ENCODE data around the gene STC2. TPM values are rescaled to one million over a fixed set of nuclear protein-coding genes. Genes with fewer than 3 reads are reported as not detected.

The STC2 gene
- total RNA-seq, 2 experiments from 2014 or later, result not detected

- Histone ChIP-seq H3K79me2 (ENCODE audit: insufficient read depth, low read depth, low read length) (no peaks in the 10 kb centered on the region), H2AFZ (ENCODE audit: low read length) (no peak overlapping the region), H3K9me2 (ENCODE audit: insufficient read depth, low read length) (no peaks in the 10 kb centered on the region), H4K20me1 (ENCODE audit: insufficient read depth, low read length) (no peaks in the 10 kb centered on the region), H3K4me1 (ENCODE audit: insufficient read depth, low read length, poor library complexity, severe bottlenecking) (no peaks in the 10 kb centered on the region), H3K27ac (ENCODE audit: low read depth, low read length, poor library complexity, severe bottlenecking) (no peak overlapping the region), H3K9me3 (ENCODE audit: low read length) (no peaks in the 10 kb centered on the region), H3K4me2 (ENCODE audit: low read length) (no peak overlapping the region), H3K36me3 (ENCODE audit: insufficient read depth, low read length) (no peaks in the 10 kb centered on the region), H3K4me3 (ENCODE audit: low read depth, low read length, poor library complexity, severe bottlenecking) (no peak overlapping the region)
- BruUV-seq (replicated peaks), result no TSS peak
- TF ChIP-seq CTCF (conservative IDR thresholded peaks at IDR 0.05; ENCODE audit: low read length) (no peak), EZH2phosphoT487 (IDR thresholded peaks at IDR 0.05; ENCODE audit: borderline replicate concordance, low read depth, low read length) (no peak)
- ChIA-PET CTCF (ENCODE audit: unreplicated experiment) (no interaction called here), POLR2A (no interaction called here)
- no peak for DNase-seq (ENCODE audit: low spot score)
- intact Hi-C loops (cut with micrococcal nuclease; ENCODE audit: unreplicated experiment), result no loop called here
Observed at GRCh38 chr5:173313351-173313801, 14.8 kb downstream of the STC2 start.

DNA sequence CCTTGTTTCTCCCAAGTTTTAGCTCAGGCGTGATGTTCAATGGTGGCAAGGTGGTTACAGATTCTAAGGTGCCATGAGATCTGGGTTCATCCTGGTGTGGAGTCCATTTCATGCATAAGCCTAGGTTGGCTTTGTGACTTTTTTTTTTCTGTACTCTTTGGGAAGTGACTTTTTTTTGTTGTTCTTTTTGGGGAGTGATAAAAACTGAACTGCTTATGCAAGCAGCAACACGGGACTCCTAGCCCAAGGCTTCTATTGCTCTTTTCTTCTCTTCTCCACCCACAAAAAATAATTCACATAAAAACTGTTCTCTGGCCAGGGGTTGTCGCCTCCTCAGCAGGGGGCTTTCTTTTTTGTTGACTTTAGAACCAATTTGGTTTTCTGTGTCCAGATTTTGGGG is 15.4 kb downstream of the STC2 start:
- no peak overlapping the region for H2AFZ ChIP-seq (ENCODE audit: low read length)
- CTCF ChIA-PET (ENCODE audit: unreplicated experiment), result no interaction called here
- H3K4me1 ChIP-seq (ENCODE audit: insufficient read depth, low read length, poor library complexity, severe bottlenecking), result no peaks in the 10 kb centered on the region
- H3K27ac ChIP-seq (ENCODE audit: low read depth, low read length, poor library complexity, severe bottlenecking), result no peak overlapping the region
- H3K79me2 ChIP-seq (ENCODE audit: insufficient read depth, low read depth, low read length), result no peaks in the 10 kb centered on the region
- no peaks in the 10 kb centered on the region for H3K36me3 ChIP-seq (ENCODE audit: insufficient read depth, low read length)
- no peaks in the 10 kb centered on the region for H3K9me3 ChIP-seq (ENCODE audit: low read length)
- BruUV-seq (replicated peaks), result no TSS peak
- TF ChIP-seq CTCF (conservative IDR thresholded peaks at IDR 0.05; ENCODE audit: low read length) (no peak), EZH2phosphoT487 (IDR thresholded peaks at IDR 0.05; ENCODE audit: borderline replicate concordance, low read depth, low read length) (no peak)
- H3K9me2 ChIP-seq (ENCODE audit: insufficient read depth, low read length), result no peaks in the 10 kb centered on the region
- POLR2A ChIA-PET, result no interaction called here
- intact Hi-C loops (cut with micrococcal nuclease; ENCODE audit: unreplicated experiment), result no loop called here
- no peak overlapping the region for H3K4me3 ChIP-seq (ENCODE audit: low read depth, low read length, poor library complexity, severe bottlenecking)
- H3K4me2 ChIP-seq (ENCODE audit: low read length), result no peak overlapping the region
- no peak for DNase-seq (ENCODE audit: low spot score)
- no peaks in the 10 kb centered on the region for H4K20me1 ChIP-seq (ENCODE audit: insufficient read depth, low read length)

- intact Hi-C loops (cut with micrococcal nuclease; ENCODE audit: unreplicated experiment), result no loop called here
- H4K20me1 ChIP-seq (ENCODE audit: insufficient read depth, low read length), result no peaks in the 10 kb centered on the region
- TF ChIP-seq EZH2phosphoT487 (IDR thresholded peaks at IDR 0.05; ENCODE audit: borderline replicate concordance, low read depth, low read length) (no peak), CTCF (conservative IDR thresholded peaks at IDR 0.05; ENCODE audit: low read length) (no peak)
- no peaks in the 10 kb centered on the region for H3K4me1 ChIP-seq (ENCODE audit: insufficient read depth, low read length, poor library complexity, severe bottlenecking)
- ChIA-PET POLR2A (no interaction called here), CTCF (ENCODE audit: unreplicated experiment) (no interaction called here)
- H2AFZ ChIP-seq (ENCODE audit: low read length), result no peak overlapping the region
- no peak overlapping the region for H3K27ac ChIP-seq (ENCODE audit: low read depth, low read length, poor library complexity, severe bottlenecking)
- no peak overlapping the region for H3K4me3 ChIP-seq (ENCODE audit: low read depth, low read length, poor library complexity, severe bottlenecking)
- BruUV-seq (replicated peaks), result no TSS peak
- no peaks in the 10 kb centered on the region for H3K9me2 ChIP-seq (ENCODE audit: insufficient read depth, low read length)
- H3K9me3 ChIP-seq (ENCODE audit: low read length), result no peaks in the 10 kb centered on the region
- DNase-seq (ENCODE audit: low spot score), result no peak
- no peaks in the 10 kb centered on the region for H3K79me2 ChIP-seq (ENCODE audit: insufficient read depth, low read depth, low read length)
- no peak overlapping the region for H3K4me2 ChIP-seq (ENCODE audit: low read length)
- H3K36me3 ChIP-seq (ENCODE audit: insufficient read depth, low read length), result no peaks in the 10 kb centered on the region
Observed at GRCh38 chr5:173311818-173312585, 16.2 kb downstream of the STC2 start.
